Measurements from ENCODE around the gene VEZF1.

VEZF1 gene

DNA sequence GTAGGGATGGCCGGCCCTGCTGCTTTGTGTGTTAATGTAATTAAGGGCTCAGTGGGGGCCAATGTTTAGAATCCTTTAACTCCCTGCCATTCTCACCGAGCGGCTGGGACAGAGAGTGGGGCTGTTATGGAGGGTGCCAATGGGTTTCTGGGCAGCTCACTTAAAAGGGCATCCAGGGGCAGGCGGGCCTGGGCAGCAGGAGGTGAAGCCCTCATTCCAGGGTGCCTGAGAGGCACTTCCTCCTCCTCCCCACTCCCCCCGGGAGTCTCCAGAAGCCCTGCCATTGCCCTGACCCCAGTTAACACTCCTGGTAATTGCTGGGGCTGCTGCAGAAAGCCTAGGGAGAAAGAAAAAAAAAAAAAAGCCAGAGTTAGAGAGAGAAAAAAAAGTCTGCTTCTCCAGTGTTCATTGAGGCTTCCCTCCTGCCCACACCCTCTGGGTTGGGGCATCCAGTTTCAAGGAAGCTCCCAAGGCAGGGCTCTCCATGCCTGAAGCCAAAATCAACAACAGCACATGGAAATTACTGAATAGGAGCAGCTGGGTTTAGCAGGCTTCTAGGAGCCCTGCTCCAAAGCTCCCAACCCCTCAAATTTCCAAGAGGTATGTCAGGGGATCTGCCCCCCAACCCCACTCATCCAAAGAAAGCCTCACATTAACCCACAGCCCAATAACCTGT is 60.9 kb downstream of the VEZF1 start:
- DNase-seq, result no peak

DNA sequence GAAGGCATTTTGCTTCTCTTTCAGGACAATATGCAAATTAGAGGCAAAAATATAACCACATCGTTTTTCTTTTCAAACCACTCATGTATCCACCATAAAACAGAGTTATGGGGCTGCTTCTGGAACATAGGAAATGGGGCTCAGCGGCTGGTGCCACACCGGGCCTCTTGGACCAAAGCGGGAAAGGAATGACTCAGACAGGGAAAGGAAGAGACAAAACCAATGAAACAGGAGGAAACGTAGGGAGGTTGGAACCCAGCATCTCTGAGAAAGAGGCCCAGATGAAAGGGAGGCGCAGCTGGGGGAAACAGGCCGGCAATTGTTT is 61.4 kb downstream of the VEZF1 start:
- no peak for DNase-seq

DNA sequence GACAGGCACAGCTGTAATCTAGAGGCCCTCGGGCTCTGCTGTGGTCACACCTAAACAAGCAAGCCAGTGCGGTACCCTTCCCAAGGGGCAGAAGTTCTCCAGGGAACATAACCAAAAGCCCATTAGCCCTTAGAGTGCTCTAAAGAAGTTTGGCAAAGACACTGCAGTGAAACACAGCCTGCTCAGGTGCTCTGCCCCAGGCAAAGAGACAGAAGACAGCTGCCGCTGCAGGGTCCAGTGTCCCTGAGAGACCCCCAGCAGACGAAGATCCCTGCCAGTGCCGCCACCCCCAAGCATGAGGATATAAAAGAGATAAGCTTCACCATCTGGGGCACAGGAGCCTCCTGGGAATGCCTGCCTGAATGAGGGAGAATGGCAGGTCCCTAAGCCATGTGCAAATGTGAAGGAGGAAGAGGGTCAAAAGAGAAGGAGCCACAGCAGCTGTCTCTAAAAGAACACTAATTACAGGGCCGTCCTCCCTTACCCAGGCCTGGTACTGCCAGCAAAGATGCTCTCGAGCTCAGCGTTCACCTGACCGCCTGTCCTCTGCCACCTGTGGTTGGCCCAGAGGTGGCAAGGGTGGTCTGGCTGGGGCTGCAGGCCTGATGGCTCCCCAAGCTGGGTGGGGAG is 62.6 kb downstream of the VEZF1 start:
- DNase-seq, result no peak

DNA sequence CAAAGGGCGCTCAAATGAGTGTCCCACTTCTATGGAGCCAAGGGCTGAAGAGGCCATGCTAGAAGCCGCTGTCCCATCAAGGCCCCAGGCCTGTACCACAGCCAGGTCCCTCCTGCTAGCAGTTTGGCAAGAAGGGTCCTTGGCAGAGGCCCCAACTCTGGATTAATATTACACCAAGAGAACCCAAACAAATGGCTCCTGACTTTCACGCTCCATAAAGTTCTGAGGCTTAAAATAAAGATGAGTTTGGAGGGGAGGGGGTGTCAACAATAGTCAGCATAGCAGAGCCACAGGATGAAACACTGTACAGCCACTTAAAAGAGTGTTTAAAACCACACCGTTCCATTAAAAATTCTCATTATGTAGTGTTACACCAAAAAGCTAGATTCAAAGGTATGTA is 63.4 kb downstream of the VEZF1 start:
- no peak for DNase-seq

Measured in CD4-positive, alpha-beta T cell treated with Interleukin-6 for 4 hours (primary cell).